Endometrium (tissue), 2 donors: ENCODE results near the gene PGK2.
"Not testable (repeated sequence)": the region's sequence is repeated elsewhere in the genome, so short reads cannot be mapped to it uniquely, and the experiment has no call there.

Source experiments
- FAIRE-seq: peaks from 2 replicates; lab custom pipeline; 2012; peaks lifted over from hg19 to GRCh38; lab: Jason Lieb, UNC
- donor health status: control.
- donor health status: control.

PGK2 gene

DNA sequence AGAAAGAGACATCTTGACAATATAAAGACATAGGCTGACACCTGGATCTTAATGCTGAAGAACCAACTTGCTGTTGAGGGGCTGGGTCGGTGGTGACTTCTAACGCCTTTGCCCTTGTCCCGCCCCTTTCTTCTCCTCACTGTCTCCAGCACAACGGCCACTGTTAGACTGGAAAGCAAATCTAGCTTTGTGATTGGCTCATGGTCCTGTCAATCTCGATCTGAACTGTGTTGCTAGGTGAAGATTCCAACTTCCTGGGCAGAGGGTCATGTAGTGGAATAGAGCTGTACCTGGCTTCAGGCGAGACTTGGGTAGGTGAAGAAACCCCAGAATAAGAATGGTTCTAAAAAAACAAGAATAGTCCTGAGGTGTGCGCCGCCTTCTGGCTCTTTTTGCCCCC lies at the start of gene PGK2:
TSS of gene PGK2 (minus strand) at position 110 of the 400 bp plus-strand sequence. CDS start at position 12, 98 bp downstream.
- FAIRE-seq = no peak

DNA sequence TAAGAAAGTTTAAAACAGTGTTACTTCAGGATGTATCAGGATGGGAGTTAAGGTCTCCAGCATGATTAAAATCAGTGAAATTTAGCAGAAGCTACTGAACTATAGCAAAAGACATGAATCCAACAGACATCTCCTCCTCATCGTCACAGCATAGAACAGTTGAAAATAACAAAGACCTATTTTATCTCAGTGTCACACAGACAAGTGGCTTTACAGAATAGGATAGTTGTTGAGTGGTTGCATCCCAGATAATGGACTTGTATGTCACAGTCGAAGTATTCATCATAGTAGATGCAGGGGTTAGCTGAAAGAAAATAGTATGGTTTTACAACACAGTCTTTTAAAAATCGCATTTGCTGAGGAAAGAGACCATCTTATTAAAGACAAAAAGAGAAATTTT lies 48.1 kb upstream of the PGK2 start:
- FAIRE-seq = no peak

GRCh38 chr6:49833386-49833785 lies 46.3 kb upstream of the PGK2 start:
- FAIRE-seq = no peak

DNA sequence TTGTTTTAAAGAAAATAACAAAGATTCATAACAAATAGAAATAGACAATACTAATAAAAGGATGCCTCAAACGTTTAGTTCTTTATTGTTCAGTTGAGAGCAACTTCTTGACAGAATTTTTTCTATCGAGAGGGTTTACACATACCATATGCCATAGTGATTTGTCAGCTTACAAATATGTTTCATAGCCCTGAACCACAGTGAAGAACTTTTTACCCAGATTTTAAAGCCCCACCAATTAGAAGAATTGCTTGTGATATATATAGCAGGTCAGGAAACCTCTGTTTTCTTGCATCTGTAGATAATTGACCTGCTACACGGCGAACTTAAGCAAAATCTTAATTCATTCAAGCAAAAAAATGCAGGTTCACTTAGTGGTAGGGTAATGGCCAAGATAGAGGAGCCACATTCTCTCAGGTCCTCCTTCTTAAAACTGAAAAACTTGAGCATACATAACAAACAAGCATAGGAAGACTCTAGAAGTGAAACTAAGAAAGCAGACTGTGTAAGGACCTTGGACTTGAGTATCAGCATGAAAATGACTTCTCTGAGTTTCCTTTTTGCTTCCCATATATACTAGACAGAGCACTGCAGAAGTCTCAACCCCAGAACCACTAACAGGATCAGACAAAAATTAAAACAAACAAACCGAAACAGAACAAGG lies 39.8 kb upstream of the PGK2 start:
- FAIRE-seq = no peak

DNA sequence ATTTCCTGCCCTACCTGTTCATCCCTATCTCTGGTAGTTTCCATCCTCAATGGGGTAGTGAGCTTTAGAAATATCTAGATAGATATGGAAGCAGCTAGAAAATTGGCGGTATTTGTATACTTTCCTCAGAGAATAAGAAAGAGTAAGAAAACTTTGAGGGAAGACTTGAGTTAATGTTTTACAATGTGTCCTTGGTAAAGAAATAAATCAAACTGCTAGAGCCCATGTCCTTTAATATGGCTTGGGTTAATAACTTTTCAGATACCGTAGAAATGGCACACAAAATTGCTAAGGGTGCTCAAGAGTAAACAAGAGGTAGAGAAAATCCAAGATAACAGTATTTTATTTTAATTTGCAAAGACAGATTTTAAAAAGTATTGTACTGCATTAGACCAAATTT lies 28.1 kb upstream of the PGK2 start:
- no peak for FAIRE-seq

- no peak for FAIRE-seq
Measured at GRCh38 chr6:49813248-49813647, 26.2 kb upstream of the PGK2 start.

DNA sequence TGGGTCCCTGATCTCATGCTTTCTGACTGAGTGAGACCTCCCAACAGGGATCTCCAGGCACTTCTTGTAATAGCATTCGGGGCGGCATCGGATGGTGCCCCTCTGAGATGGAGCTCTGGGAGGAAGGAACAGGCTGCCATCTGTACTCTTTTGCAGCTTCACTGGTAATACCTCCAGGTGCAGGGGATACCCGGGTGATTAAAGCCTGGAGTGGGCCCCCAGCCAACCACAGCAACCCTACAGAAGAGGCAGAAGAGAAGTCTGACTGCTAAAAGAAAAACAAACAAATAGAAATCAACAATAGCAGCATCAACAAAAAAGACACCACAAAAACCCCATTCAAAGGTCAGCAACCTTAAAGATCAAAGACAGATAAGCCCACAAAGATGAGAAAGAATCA lies 19.1 kb upstream of the PGK2 start:
- no peak for FAIRE-seq

DNA sequence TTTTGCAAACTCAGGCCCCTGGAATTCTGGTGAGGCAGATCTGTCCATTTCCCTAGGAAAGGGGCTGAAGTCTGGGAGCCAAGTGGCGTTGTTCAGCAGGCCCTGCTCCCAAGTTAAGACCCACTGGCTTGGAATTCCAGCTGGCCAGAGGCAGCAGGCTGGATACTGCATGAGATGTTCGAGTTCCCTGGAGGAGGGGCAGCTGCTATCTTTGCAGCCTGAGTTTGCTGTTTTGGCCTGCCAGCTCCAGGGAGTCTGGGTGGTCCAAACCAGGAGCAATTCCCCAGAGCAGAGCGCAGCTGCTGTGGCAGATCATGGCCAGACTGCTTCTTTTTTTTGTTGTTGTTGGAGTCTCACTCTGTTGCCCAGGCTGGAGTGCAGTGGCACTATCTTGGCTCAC lies 18.2 kb upstream of the PGK2 start:
- FAIRE-seq = no peak

GRCh38 chr6:49801525-49801924 lies 14.4 kb upstream of the PGK2 start:
- FAIRE-seq = no peak

- no peak for FAIRE-seq
Measured at GRCh38 chr6:49799090-49799489, 12.0 kb upstream of the PGK2 start.

DNA sequence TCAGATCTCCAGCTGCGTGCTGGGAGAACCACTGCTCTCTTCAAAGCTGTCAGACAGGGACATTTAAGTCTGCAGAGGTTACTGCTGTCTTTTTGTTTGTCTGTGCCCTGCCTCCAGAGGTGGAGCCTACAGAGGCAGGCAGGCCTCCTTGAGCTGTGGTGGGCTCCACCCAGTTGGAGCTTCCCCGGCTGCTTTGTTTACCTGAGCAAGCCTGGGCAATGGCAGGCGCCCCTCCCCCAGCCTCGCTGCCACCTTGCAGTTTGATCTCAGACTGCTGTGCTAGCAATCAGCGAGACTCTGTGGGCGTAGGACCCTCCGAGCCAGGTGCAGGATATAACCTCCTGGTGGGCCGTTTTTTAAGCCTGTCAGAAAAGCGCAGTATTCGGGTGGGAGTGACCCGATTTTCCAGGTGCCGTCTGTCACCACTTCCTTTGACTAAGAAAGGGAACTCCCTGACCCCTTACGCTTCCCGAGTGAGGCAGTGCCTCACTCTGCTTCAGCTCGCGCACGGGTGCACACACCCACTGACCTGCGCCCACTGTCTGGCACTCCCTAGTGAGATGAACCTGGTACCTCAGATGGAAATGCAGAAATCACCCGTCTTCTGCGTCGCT lies 9.9 kb upstream of the PGK2 start:
- not testable (repeated sequence) for FAIRE-seq

GRCh38 chr6:49790341-49790740 lies 3.3 kb upstream of the PGK2 start:
- FAIRE-seq = no peak

- FAIRE-seq = peak; percentile 88
Measured at GRCh38 chr6:49784272-49784671, 2.8 kb downstream of the PGK2 start.

DNA sequence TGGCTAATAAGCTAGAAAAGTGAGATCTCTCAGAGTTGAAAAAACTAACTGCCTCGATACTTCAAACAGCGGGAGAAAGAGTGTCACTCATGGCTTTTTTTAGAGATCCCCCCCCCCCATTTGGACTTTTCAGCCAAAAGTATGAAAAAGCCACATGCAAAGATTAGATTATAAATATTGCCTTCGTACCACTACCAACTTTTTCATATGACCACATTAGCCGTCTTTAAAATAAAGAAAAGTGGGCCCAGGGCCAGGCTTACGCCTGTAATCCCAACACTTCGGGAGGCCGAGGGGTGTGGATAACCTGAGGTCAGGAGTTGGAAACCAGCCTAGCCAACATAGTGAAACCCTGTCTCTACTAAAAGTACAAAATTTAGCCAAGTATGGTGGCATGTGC lies 4.4 kb downstream of the PGK2 start:
- no peak for FAIRE-seq

GRCh38 chr6:49782293-49782692 lies 4.8 kb downstream of the PGK2 start:
- no peak for FAIRE-seq

DNA sequence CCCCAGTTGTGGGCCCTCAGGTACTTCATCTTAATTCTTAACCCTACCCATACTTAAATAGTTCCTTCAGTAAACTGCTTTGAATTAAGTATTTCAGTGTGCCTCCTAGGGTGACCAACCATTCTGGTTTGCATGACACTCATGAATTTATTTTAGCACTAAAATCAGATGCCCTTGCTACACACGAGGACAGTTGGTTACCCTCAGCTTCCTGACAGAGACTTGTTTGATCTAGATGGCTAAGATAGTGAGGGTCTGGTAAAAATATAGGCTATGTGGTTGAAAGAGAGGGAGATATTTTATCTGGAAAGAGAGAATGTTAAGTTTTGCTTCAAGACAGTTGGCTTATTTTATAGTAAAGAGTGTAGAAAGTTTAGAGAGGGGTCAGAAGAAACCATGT lies 10.6 kb downstream of the PGK2 start:
- FAIRE-seq = no peak

DNA sequence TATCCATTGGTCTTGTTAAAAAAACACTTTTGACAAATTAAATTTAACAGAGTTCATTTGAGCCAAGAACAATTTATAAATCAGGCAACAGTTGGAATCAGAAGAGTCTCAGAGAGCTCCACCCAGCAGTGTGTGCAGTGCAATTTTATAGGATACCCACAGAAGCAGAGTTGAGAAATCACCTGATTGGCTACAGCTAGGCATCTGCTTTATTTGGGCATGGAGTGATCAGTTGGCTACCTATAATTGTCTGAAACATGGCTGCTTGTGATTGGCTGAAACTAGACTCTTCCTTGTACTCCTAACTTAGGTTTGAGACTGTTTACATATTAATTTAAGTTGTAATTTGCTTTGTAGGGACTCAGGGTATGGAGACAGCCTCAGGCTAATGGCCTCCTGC lies 12.0 kb downstream of the PGK2 start:
- no peak for FAIRE-seq

GRCh38 chr6:49772285-49772684 lies 14.8 kb downstream of the PGK2 start:
- FAIRE-seq = no peak

DNA sequence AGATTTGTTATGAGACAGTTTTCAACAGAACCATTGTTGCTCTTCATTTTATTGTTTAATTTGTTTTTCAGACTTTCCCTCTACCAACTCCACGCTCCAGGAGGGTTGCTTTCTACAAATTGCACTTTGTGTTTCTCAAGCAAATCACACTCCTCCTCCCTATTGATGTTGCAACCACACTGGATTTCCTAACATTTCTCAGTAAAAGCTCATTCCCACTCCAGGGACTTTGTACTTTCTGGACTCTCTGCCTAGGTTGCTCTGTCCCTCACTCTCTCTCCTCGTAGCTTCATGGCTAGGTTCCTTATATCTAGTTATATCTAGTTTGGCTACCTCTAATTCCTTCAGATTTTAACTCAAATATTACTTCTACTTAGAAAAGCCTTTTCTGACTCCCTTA lies 20.3 kb downstream of the PGK2 start:
- no peak for FAIRE-seq

- FAIRE-seq = no peak
Measured at GRCh38 chr6:49764571-49765236, 22.4 kb downstream of the PGK2 start.

DNA sequence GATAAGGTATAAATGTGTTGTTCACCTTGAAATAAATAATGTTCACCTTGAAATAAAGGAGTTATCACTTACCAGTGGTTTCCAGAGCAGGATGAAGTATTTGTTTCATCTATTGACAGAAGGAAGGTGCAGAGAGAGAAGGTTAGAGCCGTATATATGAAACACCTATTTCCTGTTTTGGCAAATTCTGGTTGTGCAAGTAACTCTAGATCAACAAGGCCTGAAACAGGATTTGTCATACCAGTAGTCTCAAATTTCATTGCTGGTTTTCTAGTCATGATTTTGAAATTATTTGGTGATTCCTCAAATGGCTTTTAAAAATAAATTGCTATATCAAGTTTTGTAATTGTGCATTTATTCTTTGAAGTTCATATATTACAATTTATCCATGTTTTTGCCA lies 42.8 kb downstream of the PGK2 start, which contains the start of gene CRISP3:
TSS of gene CRISP3 (minus strand) at position 130 of the 400 bp plus-strand sequence. CDS start at position 109, 21 bp downstream.
- FAIRE-seq = no peak

- FAIRE-seq = no peak
Measured at GRCh38 chr6:49743429-49743828, 43.7 kb downstream of the PGK2 start.

GRCh38 chr6:49739423-49739822 lies 47.7 kb downstream of the PGK2 start:
- no peak for FAIRE-seq
